ENCODE measurements around the gene GRID1.
"Not testable (repeated sequence)": the region's sequence is repeated elsewhere in the genome, so short reads cannot be mapped to it uniquely, and the experiment has no call there.

Gene GRID1

GRCh38 chr10:86391986-86392722, 25.6 kb upstream of the GRID1 start:
- DNase-seq = no peak

- no peak for DNase-seq
Measured at GRCh38 chr10:86391236-86391840, 24.7 kb upstream of the GRID1 start.

GRCh38 chr10:86390337-86391120, 23.9 kb upstream of the GRID1 start:
- no peak for DNase-seq

GRCh38 chr10:86389441-86390193, 23.0 kb upstream of the GRID1 start:
- DNase-seq = peak; percentile 44

GRCh38 chr10:86389109-86389440, 22.5 kb upstream of the GRID1 start:
- DNase-seq = not testable (repeated sequence)

GRCh38 chr10:86388119-86388704, 21.6 kb upstream of the GRID1 start:
- no peak for DNase-seq

GRCh38 chr10:86387178-86387794, 20.7 kb upstream of the GRID1 start:
- DNase-seq = no peak

- DNase-seq = no peak
Measured at GRCh38 chr10:86385806-86386205, 19.2 kb upstream of the GRID1 start.

GRCh38 chr10:86377797-86378146, 11.2 kb upstream of the GRID1 start:
- DNase-seq = no peak

- DNase-seq = peak; percentile 88
Measured at GRCh38 chr10:86376852-86377796, 10.5 kb upstream of the GRID1 start.

GRCh38 chr10:86376403-86376802, 9.8 kb upstream of the GRID1 start:
- DNase-seq = no peak

GRCh38 chr10:86375204-86375603, 8.6 kb upstream of the GRID1 start:
- no peak for DNase-seq

GRCh38 chr10:86374664-86375063, 8.1 kb upstream of the GRID1 start:
- DNase-seq = no peak

- DNase-seq = no peak
Measured at GRCh38 chr10:86373828-86374227, 7.2 kb upstream of the GRID1 start.

- no peak for DNase-seq
Measured at GRCh38 chr10:86373251-86373650, 6.7 kb upstream of the GRID1 start.

- no peak for DNase-seq
Measured at GRCh38 chr10:86372784-86373239, 6.2 kb upstream of the GRID1 start.

- DNase-seq = no peak
Measured at GRCh38 chr10:86372119-86372783, 5.7 kb upstream of the GRID1 start.

GRCh38 chr10:86371691-86372090, 5.1 kb upstream of the GRID1 start:
- DNase-seq = no peak

GRCh38 chr10:86371116-86371515, 4.5 kb upstream of the GRID1 start:
- DNase-seq = no peak

- DNase-seq = no peak
Measured at GRCh38 chr10:86370006-86370585, 3.5 kb upstream of the GRID1 start.

Measured in stimulated activated CD4-positive, alpha-beta T cell treated with anti-CD3 and anti-CD28 coated beads, Interleukin-15, amount 100 ng/mL, for 24 hours (primary cell).